T-helper 22 cell (primary cell): ENCODE data around the gene RPS14.
A peak's percentile ranks its signal among the peaks of the same experiment; 100 is the strongest.
"Not testable (repeated sequence)": the region's sequence is repeated elsewhere in the genome, so short reads cannot be mapped to it uniquely, and the experiment has no call there.

Source experiments
- DNase-seq: peaks from one replicate; pipeline ENCODE4 v3.0.0-alpha.2; 2020; ENCODE audit warnings: low read depth

Gene RPS14

GRCh38 chr5:150444770-150445169 is 4.8 kb downstream of the RPS14 start:
- DNase-seq: no peak

DNA sequence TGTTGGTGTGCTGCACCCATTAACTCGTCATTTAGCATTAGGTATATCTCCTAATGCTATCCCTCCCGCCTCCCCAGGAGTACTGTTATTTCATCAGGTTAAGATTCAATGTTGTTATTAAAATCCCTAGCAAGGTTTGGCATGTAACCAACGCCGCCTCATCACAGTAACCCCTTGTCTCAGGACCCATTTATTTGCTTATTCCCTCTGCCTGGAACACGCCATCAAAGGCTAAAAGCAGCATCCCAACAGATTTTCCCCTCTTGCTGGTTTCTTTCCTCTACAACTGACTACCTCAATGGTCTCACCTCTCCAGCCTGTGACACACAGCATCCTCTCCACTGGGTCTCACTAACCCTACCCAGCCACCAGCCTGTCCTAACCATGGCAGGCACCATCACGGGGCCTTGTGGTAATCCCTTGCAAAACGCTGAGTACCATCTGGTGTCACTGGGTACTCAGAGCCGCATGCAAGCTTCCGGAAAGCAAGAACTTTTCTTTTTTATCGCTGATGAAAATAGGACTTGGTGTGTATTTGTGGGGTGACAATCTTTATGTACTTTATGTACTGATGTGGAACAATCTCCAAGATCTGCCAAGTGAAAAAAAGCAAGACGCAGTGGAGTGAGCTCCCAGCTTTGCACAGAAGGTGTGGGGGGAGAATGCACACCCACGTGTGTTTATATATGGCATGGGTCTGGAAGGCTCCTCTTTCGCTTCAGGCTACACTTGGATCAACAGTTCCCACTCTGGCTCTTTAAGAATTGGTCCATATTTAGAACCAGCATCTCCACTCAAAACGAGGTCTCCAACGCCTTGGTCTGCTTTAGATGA is 6.1 kb downstream of the RPS14 start:
- DNase-seq: no peak

DNA sequence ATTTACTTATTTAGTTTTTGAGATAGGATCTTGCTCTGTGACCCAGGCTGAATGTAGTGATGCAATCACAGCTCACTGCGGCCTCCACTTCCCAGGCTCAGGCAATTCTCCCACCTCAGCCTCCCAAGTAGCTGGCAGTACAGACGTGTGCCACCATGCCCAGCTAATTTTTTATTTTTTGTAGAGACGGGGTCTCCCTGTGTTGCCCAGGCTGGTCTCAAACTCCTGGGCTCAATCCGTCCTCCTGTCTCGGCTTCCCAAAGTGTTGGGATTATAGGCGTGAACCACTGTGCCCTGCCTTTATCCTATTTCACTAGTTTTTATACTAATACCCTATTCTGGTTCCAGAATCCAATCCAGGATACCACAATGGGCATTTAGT is 6.8 kb downstream of the RPS14 start:
- no peak for DNase-seq

DNA sequence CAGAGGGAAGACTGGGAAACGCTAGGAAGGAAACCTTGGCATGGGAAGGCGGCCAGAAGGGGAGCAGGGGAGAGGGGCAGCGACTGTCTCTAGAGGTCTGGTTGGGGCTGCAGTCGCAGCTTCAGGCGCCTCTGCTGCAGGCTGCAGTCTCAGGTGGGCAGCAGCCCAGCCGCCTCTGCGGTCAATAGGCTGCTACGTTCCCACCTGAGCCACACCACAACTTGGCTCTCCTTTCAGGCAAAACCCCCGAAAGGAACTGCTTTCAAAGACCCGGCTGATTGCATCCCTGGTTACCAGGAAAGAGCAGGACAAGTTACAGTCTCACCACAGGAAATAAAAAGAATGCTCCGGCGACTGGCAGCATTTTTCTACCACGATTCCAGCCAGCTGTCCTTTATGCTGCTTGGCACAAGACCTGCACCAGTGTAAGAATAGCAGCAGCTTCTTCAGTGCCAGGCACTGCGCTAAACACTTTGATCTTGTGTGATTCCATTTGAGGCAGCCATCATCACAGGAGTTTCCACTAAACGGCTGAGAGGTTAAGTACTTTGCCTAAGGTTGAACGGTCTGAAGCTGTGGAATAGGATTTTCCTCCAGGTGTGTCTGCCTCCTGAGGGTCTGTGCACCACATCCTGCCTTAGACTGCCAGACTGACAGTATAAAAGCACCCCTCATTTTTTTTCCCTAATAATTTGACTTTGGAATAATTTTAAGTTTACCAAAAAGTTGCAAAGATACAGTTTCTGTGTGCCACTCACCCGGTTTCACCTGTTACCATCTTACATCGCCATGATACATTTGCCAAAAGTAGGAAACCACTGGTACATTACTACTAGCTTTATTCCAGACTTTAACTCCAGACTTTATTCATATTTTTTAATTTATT is 7.5 kb downstream of the RPS14 start:
- DNase-seq: no peak

GRCh38 chr5:150440948-150441812 is 8.4 kb downstream of the RPS14 start:
- no peak for DNase-seq

DNA sequence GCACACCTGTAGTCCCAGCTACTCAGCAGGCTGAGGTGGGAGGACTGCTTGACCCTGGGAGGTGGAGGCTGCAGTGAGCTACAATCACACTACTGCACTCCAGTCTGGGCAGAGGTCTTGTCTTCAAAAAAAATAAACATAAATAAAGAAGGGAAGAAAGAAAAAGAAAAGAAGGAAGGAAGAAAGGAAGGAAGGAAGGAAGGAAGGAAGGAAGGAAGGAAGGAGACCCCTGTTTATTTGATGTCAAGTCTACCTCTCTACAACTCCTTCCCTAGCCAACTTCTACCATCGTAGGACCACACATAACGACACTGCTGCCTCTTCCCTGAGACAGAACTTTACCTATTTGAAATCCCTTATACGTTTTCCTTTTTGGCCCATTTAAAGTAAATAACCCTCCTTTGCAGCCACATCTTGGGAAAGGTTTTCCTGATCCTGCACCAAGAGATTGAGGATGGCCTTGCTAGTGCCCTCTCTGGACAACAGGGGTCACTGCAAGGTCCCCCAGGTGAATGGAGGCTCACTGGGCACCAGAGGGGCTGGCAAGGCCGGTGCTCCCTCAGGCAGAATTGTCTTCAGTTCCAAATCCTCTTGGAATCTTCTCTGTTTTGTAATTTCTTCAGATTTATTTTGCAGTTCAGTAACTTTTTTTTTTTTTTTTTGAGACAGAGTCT is 10.5 kb downstream of the RPS14 start:
- DNase-seq: no peak

- DNase-seq: peak; percentile 73
Measured at GRCh38 chr5:150436141-150436680, 13.3 kb downstream of the RPS14 start.

GRCh38 chr5:150434464-150434863 is 15.1 kb downstream of the RPS14 start:
- DNase-seq: no peak

DNA sequence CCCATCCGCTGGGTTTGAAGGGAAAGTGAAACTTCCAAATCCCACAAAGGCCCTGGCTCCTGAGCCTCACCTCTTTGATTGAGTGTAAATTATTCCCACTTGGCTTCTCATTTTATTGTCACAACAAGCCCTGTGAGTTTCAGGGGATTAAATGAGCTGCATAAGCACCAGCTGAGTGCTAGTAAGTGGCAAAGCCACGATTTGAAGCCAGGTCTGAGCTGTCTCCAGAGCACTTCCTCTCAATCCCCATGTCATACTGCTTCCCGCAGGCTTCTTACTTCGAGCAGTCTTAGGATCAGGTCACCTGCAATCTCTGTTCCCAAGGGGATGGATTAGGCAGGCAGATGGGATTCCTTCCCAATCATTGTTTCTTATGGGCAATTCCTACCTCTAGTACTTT is 18.0 kb downstream of the RPS14 start:
- no peak for DNase-seq

DNA sequence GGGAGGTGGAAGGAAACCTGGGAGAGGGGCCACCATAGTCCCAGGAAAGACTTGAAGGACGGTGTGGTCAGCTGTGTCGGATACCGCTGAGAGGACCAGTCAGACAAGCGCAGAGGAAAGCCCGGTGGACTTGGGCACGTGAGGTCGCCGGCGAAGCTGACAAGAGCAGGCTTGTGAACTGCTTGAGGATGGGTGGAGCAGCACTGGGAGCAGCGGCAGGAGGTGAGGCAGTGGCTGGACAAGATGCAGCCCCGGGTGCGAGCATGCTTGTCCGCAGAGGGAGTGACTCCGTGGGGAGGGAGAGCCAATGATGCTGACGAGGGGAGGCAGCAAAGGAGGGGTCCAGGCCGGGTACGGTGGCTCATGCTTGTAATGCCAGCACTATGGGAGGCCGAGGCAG is 18.5 kb downstream of the RPS14 start:
- DNase-seq: no peak

GRCh38 chr5:150429410-150429873 is 20.1 kb downstream of the RPS14 start:
- DNase-seq: no peak

DNA sequence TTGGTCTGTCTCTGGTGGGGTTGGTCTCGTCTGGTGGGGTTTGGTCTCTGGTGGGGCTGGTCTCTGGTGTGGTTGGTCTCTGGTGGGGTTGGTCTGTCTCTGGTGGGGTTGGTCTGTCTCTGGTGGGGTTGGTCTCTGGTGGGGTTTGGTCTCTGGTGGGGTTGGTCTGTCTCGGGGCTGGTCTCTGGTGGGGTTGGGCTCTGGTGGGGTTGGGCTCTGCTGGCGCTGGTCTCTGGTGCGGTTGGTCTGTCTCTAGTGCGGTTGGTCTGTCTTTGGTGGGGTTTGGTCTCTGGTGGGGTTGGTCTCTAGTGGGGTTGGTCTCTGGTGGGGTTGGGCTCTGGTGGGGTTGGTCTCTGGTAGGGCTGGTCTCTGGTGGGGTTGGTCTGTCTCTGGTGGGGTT is 20.6 kb downstream of the RPS14 start:
- no peak for DNase-seq

DNA sequence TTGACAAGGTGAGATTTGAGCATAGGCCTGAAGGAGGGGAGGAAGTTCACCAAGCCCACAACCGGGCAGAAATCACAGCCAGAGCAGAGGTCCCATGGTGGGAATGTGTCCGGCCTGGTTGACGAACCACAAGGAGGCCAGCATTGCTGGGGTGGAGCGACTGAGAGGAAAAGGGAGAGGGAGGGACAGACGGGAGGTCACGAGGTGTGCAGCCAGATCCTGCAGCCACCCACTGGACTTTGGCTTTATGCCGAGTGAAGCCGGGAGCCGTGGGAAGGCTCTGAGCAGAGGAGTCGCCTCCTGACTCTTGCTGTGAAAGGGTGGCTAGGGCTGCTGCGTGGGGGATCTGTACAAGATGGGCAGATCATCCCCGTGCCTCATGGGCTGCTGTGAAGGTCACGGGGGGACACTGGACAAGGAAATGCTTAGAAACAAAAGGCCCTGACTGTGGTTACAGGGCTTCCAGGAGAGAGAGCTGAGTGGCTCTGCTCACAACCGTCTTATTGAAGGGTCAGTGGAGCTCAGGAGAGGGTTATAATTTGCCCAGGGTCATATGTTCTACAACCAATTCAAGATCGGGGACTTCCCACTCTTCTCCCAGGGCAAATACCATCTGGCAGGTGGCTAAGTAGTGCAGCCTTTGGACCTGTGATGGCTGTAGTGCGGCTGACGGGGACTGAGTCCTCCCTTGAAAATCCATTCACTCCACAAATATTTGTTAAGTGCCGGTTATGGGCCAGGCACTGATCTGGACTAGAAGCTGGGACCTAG is 21.2 kb downstream of the RPS14 start:
- DNase-seq: no peak

DNA sequence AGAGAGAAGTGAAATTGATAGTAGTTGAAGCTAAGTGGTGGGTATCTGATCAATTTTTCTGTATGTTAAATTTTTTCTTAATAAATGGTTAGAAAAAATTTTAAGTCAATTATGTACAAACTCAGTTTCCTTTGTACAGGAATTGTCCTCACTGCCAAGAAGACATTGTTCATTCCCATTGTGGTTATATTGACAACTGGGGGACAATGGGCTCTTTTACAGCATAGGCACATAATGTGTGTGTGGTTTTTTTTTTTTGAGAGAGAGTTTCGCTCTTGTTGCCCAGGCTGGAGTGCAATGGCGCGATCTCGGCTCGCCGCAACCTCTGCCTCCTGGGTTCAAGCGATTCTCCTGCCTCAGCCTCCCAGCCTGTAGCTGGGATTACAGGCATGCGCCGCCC is 23.4 kb downstream of the RPS14 start:
- not testable (repeated sequence) for DNase-seq

DNA sequence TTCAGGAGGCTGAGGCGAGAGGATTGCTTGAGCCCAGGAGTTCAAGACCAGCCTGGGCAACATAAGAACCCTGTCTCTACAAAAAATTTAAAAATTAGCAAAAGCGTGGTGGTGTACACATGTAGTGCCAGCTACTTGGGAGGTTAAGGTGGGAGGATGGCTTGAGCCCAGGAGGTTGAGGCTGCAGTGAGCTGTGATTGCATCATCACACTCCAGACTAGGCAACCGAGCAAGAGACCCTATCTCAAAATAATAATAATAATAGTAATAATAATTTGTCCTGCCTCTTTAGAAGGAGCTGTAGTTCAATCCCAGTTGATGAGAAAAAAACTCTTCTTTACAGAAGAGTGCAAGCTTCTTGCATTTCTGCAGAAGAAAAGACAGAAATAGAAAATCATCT is 26.8 kb downstream of the RPS14 start:
- no peak for DNase-seq

DNA sequence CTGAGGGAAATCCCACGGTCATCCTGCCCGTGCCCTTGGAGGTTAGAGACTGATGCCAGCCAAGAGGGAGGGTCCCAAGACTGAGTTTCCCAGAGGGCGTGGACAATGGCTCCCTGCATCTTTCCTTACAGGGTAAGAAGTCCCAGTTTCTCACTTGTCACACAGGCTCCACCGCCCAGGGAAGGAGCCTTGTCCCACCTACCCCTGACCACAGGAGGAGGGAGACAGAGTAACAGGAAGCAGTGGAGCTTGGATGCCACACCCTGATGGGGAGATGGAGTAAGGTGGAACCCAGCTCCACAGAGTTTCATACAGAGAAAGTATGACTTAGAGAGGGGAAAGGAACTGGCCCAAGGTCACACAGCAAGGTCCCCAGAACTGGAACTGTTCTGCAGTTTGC is 27.5 kb downstream of the RPS14 start:
- DNase-seq: no peak

GRCh38 chr5:150419630-150420270 is 29.8 kb downstream of the RPS14 start:
- DNase-seq: no peak

DNA sequence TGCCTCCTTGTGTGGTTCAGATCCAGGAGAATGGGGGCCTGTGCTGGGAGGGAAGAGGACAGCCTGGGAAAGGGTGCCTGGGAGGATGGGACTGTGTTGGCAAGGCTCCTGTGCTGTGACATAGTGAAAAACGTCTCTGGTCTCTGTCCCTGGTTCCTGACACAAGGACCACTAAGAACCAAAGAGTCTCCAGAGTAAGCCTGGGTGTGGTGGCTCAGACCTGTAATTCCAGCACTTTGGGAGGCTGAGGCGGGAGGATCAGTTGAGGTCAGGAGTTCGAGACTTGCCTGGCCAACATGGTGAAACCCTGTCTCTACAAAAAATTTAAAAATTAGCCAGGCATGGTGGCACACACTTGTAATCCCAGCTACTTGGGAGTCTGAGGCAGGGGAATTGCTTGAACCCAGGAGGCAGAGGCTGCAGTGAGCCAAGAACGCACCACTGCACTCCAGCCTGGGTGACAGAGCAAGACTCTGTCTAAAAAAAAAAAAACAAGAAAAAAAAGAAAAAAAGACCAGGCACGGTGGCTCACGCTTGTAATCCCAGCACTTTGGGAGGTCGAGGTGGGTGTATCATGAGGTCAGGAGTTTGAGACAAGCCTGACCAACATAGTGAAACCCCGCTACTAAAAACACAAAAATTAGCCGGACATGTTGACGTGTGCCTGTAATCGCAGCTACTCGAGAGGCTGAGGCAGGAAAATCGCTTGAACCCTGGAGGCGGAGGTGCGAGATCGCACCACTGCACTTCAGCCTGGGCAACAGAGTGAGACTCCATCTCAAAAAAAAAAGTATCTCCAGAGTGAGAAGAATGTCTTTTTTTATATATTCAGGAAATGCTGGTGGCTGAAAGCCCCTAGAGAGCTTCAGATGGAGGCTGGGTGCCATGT is 35.4 kb downstream of the RPS14 start:
- DNase-seq: not testable (repeated sequence)
